ENCODE data around the gene ARRDC4. TPM values are rescaled to one million over a fixed set of nuclear protein-coding genes. Genes with fewer than 3 reads are reported as not detected.
A peak's percentile ranks its signal among the peaks of the same experiment; 100 is the strongest.

The ARRDC4 gene
- total RNA-seq, 3 donors from 2014 or later = 49.6 to 164 (median 51.5) TPM

GRCh38 chr15:97995881-97996603 lies 35.5 kb downstream of the ARRDC4 start:
- no peaks in the 10 kb centered on the region for H3K36me3 ChIP-seq (ENCODE audit: low read depth)
- DNase-seq (peak in 2 of 3 donors; percentile 48 to 59), ATAC-seq (peak; percentile 35)
- intact Hi-C loops (cut with DNase I, micrococcal nuclease) = no loop called here
- H3K4me1 ChIP-seq (ENCODE audit: low read depth) = peaks cover 34% of the 10 kb centered on the region
- no peaks in the 10 kb centered on the region for H3K9me3 ChIP-seq
- H3K4me3 ChIP-seq = no peak overlapping the region
- TF ChIP-seq CTCF (IDR thresholded peaks at IDR 0.05) = no peak

GRCh38 chr15:97998307-97999071 lies 38.0 kb downstream of the ARRDC4 start:
- H3K4me1 ChIP-seq (ENCODE audit: low read depth) = peaks cover 34% of the 10 kb centered on the region
- intact Hi-C loops (cut with DNase I, micrococcal nuclease) = no loop called here
- TF ChIP-seq CTCF (IDR thresholded peaks at IDR 0.05) = no peak
- DNase-seq (no peak), ATAC-seq (no peak)
- no peaks in the 10 kb centered on the region for H3K9me3 ChIP-seq
- H3K4me3 ChIP-seq = no peak overlapping the region
- no peaks in the 10 kb centered on the region for H3K36me3 ChIP-seq (ENCODE audit: low read depth)

- peaks cover 28% of the 10 kb centered on the region for H3K4me1 ChIP-seq (ENCODE audit: low read depth)
- no peaks in the 10 kb centered on the region for H3K9me3 ChIP-seq
- TF ChIP-seq CTCF (IDR thresholded peaks at IDR 0.05) = no peak
- intact Hi-C loops (cut with DNase I, micrococcal nuclease) = no loop called here
- H3K36me3 ChIP-seq (ENCODE audit: low read depth) = no peaks in the 10 kb centered on the region
- peak in 2 of 3 donors; percentile 56 to 64 for DNase-seq
- peak; percentile 81 for ATAC-seq
- H3K4me3 ChIP-seq = no peak overlapping the region
Observed at GRCh38 chr15:98000249-98001203, 40.0 kb downstream of the ARRDC4 start.

- Histone ChIP-seq H3K9me3 (no peaks in the 10 kb centered on the region), H3K4me1 (ENCODE audit: low read depth) (peaks cover 18% of the 10 kb centered on the region), H3K36me3 (ENCODE audit: low read depth) (no peaks in the 10 kb centered on the region), H3K4me3 (no peak overlapping the region)
- DNase-seq = no peak
- no peak for ATAC-seq
- intact Hi-C loops (cut with DNase I, micrococcal nuclease) = no loop called here
- no peak for TF ChIP-seq CTCF (IDR thresholded peaks at IDR 0.05)
Observed at GRCh38 chr15:98001663-98002194, 41.2 kb downstream of the ARRDC4 start.

GRCh38 chr15:98002419-98002818 lies 41.9 kb downstream of the ARRDC4 start:
- ATAC-seq (no peak), DNase-seq (no peak)
- intact Hi-C loops (cut with DNase I, micrococcal nuclease) = no loop called here
- no peaks in the 10 kb centered on the region for H3K9me3 ChIP-seq
- no peaks in the 10 kb centered on the region for H3K36me3 ChIP-seq (ENCODE audit: low read depth)
- no peak for TF ChIP-seq CTCF (IDR thresholded peaks at IDR 0.05)
- peaks cover 18% of the 10 kb centered on the region for H3K4me1 ChIP-seq (ENCODE audit: low read depth)
- H3K4me3 ChIP-seq = no peak overlapping the region
